ENCODE measurements around the gene MAMDC2. TPM values are rescaled to one million over a fixed set of nuclear protein-coding genes. Genes with fewer than 3 reads are reported as not detected.
A peak's percentile ranks its signal among the peaks of the same experiment; 100 is the strongest.
"Not testable (repeated sequence)": the region's sequence is repeated elsewhere in the genome, so short reads cannot be mapped to it uniquely, and the experiment has no call there.

The MAMDC2 gene
- total RNA-seq, 1 donor from 2014 or later = 0.21 TPM

DNA sequence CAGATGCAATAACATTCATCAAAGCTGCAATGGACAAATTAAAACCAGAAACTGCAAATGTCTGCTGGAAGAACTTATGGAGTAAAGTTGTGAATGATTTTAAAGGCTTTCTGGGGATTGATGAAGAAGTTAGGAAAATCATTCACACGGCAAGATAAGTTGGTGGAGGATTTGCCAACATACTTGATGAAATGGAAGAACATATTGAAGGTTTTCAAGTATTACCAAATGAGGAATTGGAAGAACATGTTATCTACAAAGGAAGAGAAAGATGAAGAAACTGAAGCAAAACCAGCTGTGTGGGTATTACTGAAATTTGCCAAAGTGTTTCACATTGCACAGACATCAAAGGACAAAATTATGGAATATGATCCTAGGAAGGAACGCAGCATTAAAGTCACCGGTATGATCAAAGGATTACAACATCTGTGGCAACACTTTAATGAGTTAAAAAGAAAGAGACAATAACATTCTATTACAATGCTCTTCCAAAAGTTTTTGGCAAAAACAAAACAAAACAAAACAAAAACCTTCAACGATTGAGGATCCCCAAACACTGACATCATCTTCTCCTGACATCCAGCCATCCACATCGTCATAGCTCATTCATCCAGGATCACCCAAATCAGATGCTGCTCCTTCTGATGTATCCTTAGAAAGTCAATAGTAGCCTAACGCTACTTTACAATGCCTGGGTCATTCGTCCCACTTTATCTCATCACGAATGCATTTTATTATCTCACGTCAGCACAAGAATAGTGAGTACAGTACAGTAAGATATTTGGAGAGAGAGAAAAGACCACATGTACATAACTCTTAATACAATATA lies 153.8 kb downstream of the MAMDC2 start:
- DNase-seq (ENCODE audit: low read depth, low spot score) = no peak
- no peaks in the 10 kb centered on the region for H3K27me3 Mint-ChIP-seq (ENCODE audit: low read depth)
- no peak overlapping the region for H3K4me3 Mint-ChIP-seq
- H3K36me3 Mint-ChIP-seq (ENCODE audit: low read depth) = no peaks in the 10 kb centered on the region
- no peaks in the 10 kb centered on the region for H3K4me1 Mint-ChIP-seq
- no peak overlapping the region for H3K27ac Mint-ChIP-seq (ENCODE audit: unreplicated experiment)
- H3K9me3 Mint-ChIP-seq = no peaks in the 10 kb centered on the region
- TF ChIP-seq, protein P1, sequence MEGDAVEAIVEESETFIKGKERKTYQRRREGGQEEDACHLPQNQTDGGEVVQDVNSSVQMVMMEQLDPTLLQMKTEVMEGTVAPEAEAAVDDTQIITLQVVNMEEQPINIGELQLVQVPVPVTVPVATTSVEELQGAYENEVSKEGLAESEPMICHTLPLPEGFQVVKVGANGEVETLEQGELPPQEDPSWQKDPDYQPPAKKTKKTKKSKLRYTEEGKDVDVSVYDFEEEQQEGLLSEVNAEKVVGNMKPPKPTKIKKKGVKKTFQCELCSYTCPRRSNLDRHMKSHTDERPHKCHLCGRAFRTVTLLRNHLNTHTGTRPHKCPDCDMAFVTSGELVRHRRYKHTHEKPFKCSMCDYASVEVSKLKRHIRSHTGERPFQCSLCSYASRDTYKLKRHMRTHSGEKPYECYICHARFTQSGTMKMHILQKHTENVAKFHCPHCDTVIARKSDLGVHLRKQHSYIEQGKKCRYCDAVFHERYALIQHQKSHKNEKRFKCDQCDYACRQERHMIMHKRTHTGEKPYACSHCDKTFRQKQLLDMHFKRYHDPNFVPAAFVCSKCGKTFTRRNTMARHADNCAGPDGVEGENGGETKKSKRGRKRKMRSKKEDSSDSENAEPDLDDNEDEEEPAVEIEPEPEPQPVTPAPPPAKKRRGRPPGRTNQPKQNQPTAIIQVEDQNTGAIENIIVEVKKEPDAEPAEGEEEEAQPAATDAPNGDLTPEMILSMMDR (conservative IDR thresholded peaks at IDR 0.05) = no peak

DNA sequence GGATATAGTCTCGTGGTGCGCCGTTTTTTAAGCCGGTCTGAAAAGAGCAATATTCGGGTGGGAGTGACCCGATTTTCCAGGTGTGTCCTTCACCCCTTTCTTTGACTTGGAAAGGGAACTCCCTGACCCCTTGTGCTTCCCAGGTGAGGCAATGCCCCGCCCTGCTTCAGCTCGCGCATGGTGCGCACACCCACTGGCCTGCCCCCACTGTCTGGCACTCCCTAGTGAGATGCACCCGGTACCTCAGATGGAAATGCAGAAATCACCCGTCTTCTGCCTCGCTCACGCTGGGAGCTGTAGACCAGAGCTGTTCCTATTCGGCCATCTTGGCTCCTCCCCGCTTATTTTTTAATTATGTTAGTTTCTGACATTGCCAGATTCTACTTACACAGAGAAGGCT lies 161.1 kb downstream of the MAMDC2 start:
- DNase-seq (ENCODE audit: low read depth, low spot score); H3K36me3 Mint-ChIP-seq (ENCODE audit: low read depth): not testable (repeated sequence)

DNA sequence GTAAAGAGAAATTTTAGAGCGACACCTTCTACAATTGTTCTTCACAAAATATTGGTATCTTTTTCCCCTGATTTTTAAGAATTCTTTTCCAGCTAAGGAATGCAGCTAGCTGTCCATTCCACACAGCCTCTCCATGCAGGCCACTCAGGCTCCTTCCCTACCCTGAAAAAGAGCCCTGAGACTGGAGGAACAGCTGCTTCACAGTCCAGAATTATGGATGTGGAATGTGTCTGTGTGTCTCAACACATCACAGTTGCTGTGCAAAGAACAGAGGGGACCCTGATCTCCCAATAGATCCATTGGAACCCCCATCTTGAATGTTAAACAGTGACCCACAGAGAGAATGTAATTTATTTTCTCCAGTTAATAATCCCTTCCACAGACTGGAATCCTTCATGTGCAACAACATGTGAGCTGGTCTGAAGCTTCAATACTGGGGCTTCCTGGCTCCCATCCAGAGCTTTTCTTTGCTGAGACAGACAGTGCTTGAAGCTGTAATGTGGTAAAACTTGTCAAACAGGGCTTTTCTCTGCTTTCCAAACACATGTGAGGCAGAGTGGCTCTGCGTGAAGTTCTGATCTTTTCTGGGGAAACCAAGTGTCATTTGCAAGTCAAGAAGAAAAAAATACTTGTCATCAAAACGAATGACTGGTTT lies 161.8 kb downstream of the MAMDC2 start:
- DNase-seq (ENCODE audit: low read depth, low spot score) = no peak
- TF ChIP-seq, protein P1 (conservative IDR thresholded peaks at IDR 0.05) = no peak
- H3K36me3 Mint-ChIP-seq (ENCODE audit: low read depth) = peaks cover 8% of the 10 kb centered on the region
- H3K27ac Mint-ChIP-seq (ENCODE audit: unreplicated experiment) = no peak overlapping the region
- H3K4me1 Mint-ChIP-seq = peaks cover 7% of the 10 kb centered on the region
- peak overlapping the region; percentile 75 for H3K4me3 Mint-ChIP-seq
- no peaks in the 10 kb centered on the region for H3K27me3 Mint-ChIP-seq (ENCODE audit: low read depth)
- peaks cover 4% of the 10 kb centered on the region for H3K9me3 Mint-ChIP-seq

More for the DNA sequence above, 161.1 kb downstream of the MAMDC2 start:
- not testable (repeated sequence) for H3K4me1 Mint-ChIP-seq; H3K27me3 Mint-ChIP-seq (ENCODE audit: low read depth); H3K9me3 Mint-ChIP-seq
- Mint-ChIP-seq H3K4me3 (peak overlapping the region; percentile 75), H3K27ac (ENCODE audit: unreplicated experiment) (peak overlapping the region; percentile 29)

- H3K27me3 Mint-ChIP-seq (ENCODE audit: low read depth) = no peaks in the 10 kb centered on the region
- no peak overlapping the region for H3K4me3 Mint-ChIP-seq
- peaks cover 19% of the 10 kb centered on the region for H3K4me1 Mint-ChIP-seq
- peaks cover 11% of the 10 kb centered on the region for H3K9me3 Mint-ChIP-seq
- no peak for DNase-seq (ENCODE audit: low read depth, low spot score)
- TF ChIP-seq, protein P1 (conservative IDR thresholded peaks at IDR 0.05) = no peak
- peaks cover 30% of the 10 kb centered on the region for H3K36me3 Mint-ChIP-seq (ENCODE audit: low read depth)
- no peak overlapping the region for H3K27ac Mint-ChIP-seq (ENCODE audit: unreplicated experiment)
Measured at GRCh38 chr9:70217029-70217428, 173.4 kb downstream of the MAMDC2 start.

- Mint-ChIP-seq H3K27me3 (ENCODE audit: low read depth) (no peaks in the 10 kb centered on the region), H3K36me3 (ENCODE audit: low read depth) (peaks cover 17% of the 10 kb centered on the region), H3K27ac (ENCODE audit: unreplicated experiment) (no peak overlapping the region), H3K9me3 (peaks cover 2% of the 10 kb centered on the region), H3K4me1 (peaks cover 19% of the 10 kb centered on the region), H3K4me3 (no peak overlapping the region)
- TF ChIP-seq, protein P1 (conservative IDR thresholded peaks at IDR 0.05) = no peak
- DNase-seq (ENCODE audit: low read depth, low spot score) = no peak
Measured at GRCh38 chr9:70218767-70219166, 175.1 kb downstream of the MAMDC2 start.

DNA sequence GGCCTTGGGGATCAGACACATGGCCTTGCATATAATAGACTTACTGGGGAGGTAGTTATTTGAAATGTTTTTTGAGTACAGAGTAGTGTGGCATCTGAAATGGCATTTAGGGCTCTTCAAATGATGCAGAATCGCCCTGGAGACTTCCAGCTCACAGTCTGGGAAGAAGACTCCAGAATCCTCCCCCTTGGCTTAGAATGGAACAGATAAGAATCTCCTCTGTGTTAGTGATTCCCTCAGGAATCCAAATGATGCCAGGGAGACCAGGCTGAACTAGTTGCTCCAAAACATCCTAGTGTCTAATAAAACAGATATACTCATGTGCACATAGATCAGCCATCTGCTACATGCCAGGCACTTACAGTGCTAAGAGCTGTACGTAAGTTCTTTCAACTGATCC lies 176.6 kb downstream of the MAMDC2 start:
- H3K4me3 Mint-ChIP-seq = no peak overlapping the region
- H3K4me1 Mint-ChIP-seq = peaks cover 10% of the 10 kb centered on the region
- TF ChIP-seq, protein P1 (conservative IDR thresholded peaks at IDR 0.05) = no peak
- H3K27me3 Mint-ChIP-seq (ENCODE audit: low read depth) = no peaks in the 10 kb centered on the region
- H3K27ac Mint-ChIP-seq (ENCODE audit: unreplicated experiment) = no peak overlapping the region
- H3K36me3 Mint-ChIP-seq (ENCODE audit: low read depth) = peaks cover 6% of the 10 kb centered on the region
- H3K9me3 Mint-ChIP-seq = peaks cover 3% of the 10 kb centered on the region
- DNase-seq (ENCODE audit: low read depth, low spot score) = no peak

All from neural crest cell (in vitro differentiated cells).